ENCODE measurements around the gene CARNS1. TPM values are rescaled to one million over a fixed set of nuclear protein-coding genes. Genes with fewer than 3 reads are reported as not detected.

The CARNS1 gene
- total RNA-seq (10 to 100 TPM in 2 of 5 experiments, 1 to 10 TPM in 2, under 1 TPM in 1; 0.53 to 14.2 (median 5.1) TPM), polyA plus RNA-seq (1 to 10 TPM in 1 of 2 donors, under 1 TPM in 1; 0.97 to 1.4 TPM), total RNA-seq (22.9 reads per million, percentile 53 among the genes with 10 or more reads in this experiment)

GRCh38 chr11:67415501-67416304 lies at the start of gene CARNS1:
Gene CARNS1, plus strand, starts transcription at chr11:67415678. Its CDS starts 522 bp downstream, at chr11:67416200.
- Mint-ChIP-seq H3K36me3 (peaks cover 0 to 9% (median 0%) of the 10 kb centered on the region in 5 donors), H3K9me3 (no peaks in the 10 kb centered on the region), H3K4me3 (peak within 1 kb of the TSS; percentile 44 to 99 (median 90)), H3K27ac (peak within 1 kb of the TSS; percentile 18 to 100 (median 98)), H3K27me3 (peaks cover 0 to 25% (median 0%) of the 10 kb centered on the region in 5 donors), H3K4me1 (peaks cover 43 to 87% (median 67%) of the 10 kb centered on the region in 7 donors)
- CTCF ChIA-PET = interaction anchor here (0.6 to 6.0 kb wide), 3 partner anchors 13 to 177 kb away, joined by 3 to 67 read pairs (median 3); partner anchors contain the start of genes PPP1CA, TBC1D10C and TMEM134
- no peak for ATAC-seq
- Histone ChIP-seq H3K9me3 (ENCODE audit: control insufficient read depth in 2 of 3, low read length in 3 of 3) (no peaks in the 10 kb centered on the region), H3K27ac (ENCODE audit: low read depth, low read length) (peak within 1 kb of the TSS; percentile 77), H3K4me3 (ENCODE audit: low read length) (peak within 1 kb of the TSS; percentile 46), H3K27me3 (ENCODE audit: control insufficient read depth in 2 of 2, insufficient read depth in 2 of 2, low read length in 2 of 2) (no peaks in the 10 kb centered on the region), H3K36me3 (ENCODE audit: control insufficient read depth in 2 of 3, insufficient read depth in 3 of 3, low read length in 3 of 3) (no peaks in the 10 kb centered on the region), H3K4me1 (ENCODE audit: control insufficient read depth in 2 of 2, insufficient read depth in 2 of 2, low read length in 2 of 2) (peaks cover 81 to 84% of the 10 kb centered on the region in 2 donors)
- POLR2A ChIA-PET = interaction anchor here (1.4 to 31.8 kb wide), 6 partner anchors 18 to 92 kb away, joined by 5 to 1530 read pairs (median 132); partner anchors contain the start of genes AIP, CDK2AP2, POLD4 and PPP1CA
- DNase-seq = no peak
- intact Hi-C loops (cut with micrococcal nuclease) = no loop called here

GRCh38 chr11:67365736-67366444 lies 49.6 kb upstream of the CARNS1 start:
- CTCF ChIA-PET = no interaction called here
- no peak overlapping the region for H3K27ac ChIP-seq (ENCODE audit: low read depth, low read length)
- peak overlapping the region in 1 of 10 donors; percentile 29 for H3K4me3 Mint-ChIP-seq
- peaks cover 0 to 64% (median 8%) of the 10 kb centered on the region in 5 donors for H3K27me3 Mint-ChIP-seq
- no peaks in the 10 kb centered on the region for H3K9me3 ChIP-seq (ENCODE audit: control insufficient read depth in 2 of 3, low read length in 3 of 3)
- H3K27me3 ChIP-seq (ENCODE audit: control insufficient read depth in 2 of 2, insufficient read depth in 2 of 2, low read length in 2 of 2) = no peaks in the 10 kb centered on the region
- H3K4me3 ChIP-seq (ENCODE audit: low read length) = no peak overlapping the region
- no peaks in the 10 kb centered on the region for H3K36me3 ChIP-seq (ENCODE audit: control insufficient read depth in 2 of 3, insufficient read depth in 3 of 3, low read length in 3 of 3)
- H3K27ac Mint-ChIP-seq = peak overlapping the region in 2 of 9 donors; percentile 5 to 11
- ATAC-seq = no peak
- DNase-seq = no peak
- H3K4me1 Mint-ChIP-seq = peaks cover 20 to 54% (median 34%) of the 10 kb centered on the region in 7 donors
- H3K9me3 Mint-ChIP-seq = no peaks in the 10 kb centered on the region
- peaks cover 0 to 7% (median 0%) of the 10 kb centered on the region in 5 donors for H3K36me3 Mint-ChIP-seq
- peaks cover 11 to 42% of the 10 kb centered on the region in 2 donors for H3K4me1 ChIP-seq (ENCODE audit: control insufficient read depth in 2 of 2, insufficient read depth in 2 of 2, low read length in 2 of 2)
- POLR2A ChIA-PET = interaction anchor here (1.1 kb wide), 1 partner anchor 13 kb away, joined by 3 read pairs; no protein-coding TSS in a partner anchor
- intact Hi-C loops (cut with micrococcal nuclease) = no loop called here

GRCh38 chr11:67366546-67366945 lies 48.9 kb upstream of the CARNS1 start:
- no peaks in the 10 kb centered on the region for H3K9me3 Mint-ChIP-seq
- H3K4me3 Mint-ChIP-seq = peak overlapping the region in 1 of 10 donors; percentile 29
- ATAC-seq (no peak), DNase-seq (no peak)
- intact Hi-C loops (cut with micrococcal nuclease) = no loop called here
- Histone ChIP-seq H3K9me3 (ENCODE audit: control insufficient read depth in 2 of 3, low read length in 3 of 3) (no peaks in the 10 kb centered on the region), H3K4me1 (ENCODE audit: control insufficient read depth in 2 of 2, insufficient read depth in 2 of 2, low read length in 2 of 2) (peaks cover 11 to 49% of the 10 kb centered on the region in 2 donors), H3K27ac (ENCODE audit: low read depth, low read length) (no peak overlapping the region), H3K4me3 (ENCODE audit: low read length) (no peak overlapping the region), H3K36me3 (ENCODE audit: control insufficient read depth in 2 of 3, insufficient read depth in 3 of 3, low read length in 3 of 3) (no peaks in the 10 kb centered on the region), H3K27me3 (ENCODE audit: control insufficient read depth in 2 of 2, insufficient read depth in 2 of 2, low read length in 2 of 2) (no peaks in the 10 kb centered on the region)
- peaks cover 0 to 69% (median 5%) of the 10 kb centered on the region in 5 donors for H3K27me3 Mint-ChIP-seq
- H3K4me1 Mint-ChIP-seq = peaks cover 25 to 60% (median 35%) of the 10 kb centered on the region in 7 donors
- peaks cover 0 to 3% (median 0%) of the 10 kb centered on the region in 5 donors for H3K36me3 Mint-ChIP-seq
- POLR2A ChIA-PET = no interaction called here
- no peak overlapping the region for H3K27ac Mint-ChIP-seq
- CTCF ChIA-PET = no interaction called here

GRCh38 chr11:67366961-67367760 lies 48.3 kb upstream of the CARNS1 start:
- H3K9me3 ChIP-seq (ENCODE audit: control insufficient read depth in 2 of 3, low read length in 3 of 3) = no peaks in the 10 kb centered on the region
- Mint-ChIP-seq H3K4me1 (peaks cover 30 to 66% (median 40%) of the 10 kb centered on the region in 7 donors), H3K4me3 (no peak overlapping the region), H3K27ac (no peak overlapping the region), H3K27me3 (peaks cover 0 to 71% (median 9%) of the 10 kb centered on the region in 5 donors), H3K36me3 (peaks cover 0 to 2% (median 0%) of the 10 kb centered on the region in 5 donors), H3K9me3 (peaks cover 0 to 2% (median 0%) of the 10 kb centered on the region in 11 donors)
- H3K4me3 ChIP-seq (ENCODE audit: low read length) = no peak overlapping the region
- DNase-seq = no peak
- H3K36me3 ChIP-seq (ENCODE audit: control insufficient read depth in 2 of 3, insufficient read depth in 3 of 3, low read length in 3 of 3) = no peaks in the 10 kb centered on the region
- H3K27me3 ChIP-seq (ENCODE audit: control insufficient read depth in 2 of 2, insufficient read depth in 2 of 2, low read length in 2 of 2) = no peaks in the 10 kb centered on the region
- ATAC-seq = no peak
- intact Hi-C loops (cut with micrococcal nuclease) = no loop called here
- H3K4me1 ChIP-seq (ENCODE audit: control insufficient read depth in 2 of 2, insufficient read depth in 2 of 2, low read length in 2 of 2) = peaks cover 11 to 53% of the 10 kb centered on the region in 2 donors
- ChIA-PET POLR2A (interaction anchor here (0.6 to 16.2 kb wide), 3 partner anchors 10 to 89 kb away, joined by 3 to 272 read pairs (median 4); partner anchors contain the start of gene POLD4), CTCF (interaction anchor here (0.9 kb wide), 1 partner anchor 16 kb away, joined by 3 read pairs; no protein-coding TSS in a partner anchor)
- no peak overlapping the region for H3K27ac ChIP-seq (ENCODE audit: low read depth, low read length)

DNA sequence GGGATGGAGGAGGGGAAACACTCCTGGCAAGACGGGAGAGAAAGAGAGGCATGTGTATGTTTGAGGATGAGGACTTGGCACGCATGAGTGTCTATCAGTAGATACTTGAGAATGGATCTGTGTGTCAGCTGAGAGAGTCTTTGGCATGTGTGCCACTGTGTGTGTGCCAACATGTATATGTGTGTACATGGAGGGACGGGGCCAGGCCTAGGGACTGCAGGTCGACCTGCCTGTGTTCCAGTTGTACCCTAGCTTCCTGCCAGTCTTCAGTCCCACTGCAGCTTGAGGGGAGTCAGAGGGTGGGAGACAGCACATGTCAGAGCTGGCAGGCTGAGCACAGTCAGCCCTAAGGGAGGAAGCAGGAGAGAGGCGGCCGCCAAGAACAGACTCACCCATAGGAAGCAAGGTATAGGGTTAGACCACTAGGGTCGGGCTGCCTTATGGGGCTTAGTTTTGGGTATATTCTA lies 47.7 kb upstream of the CARNS1 start:
- Mint-ChIP-seq H3K9me3 (peaks cover 0 to 2% (median 0%) of the 10 kb centered on the region in 11 donors), H3K4me3 (no peak overlapping the region), H3K4me1 (peaks cover 28 to 65% (median 37%) of the 10 kb centered on the region in 7 donors), H3K36me3 (peaks cover 0 to 2% (median 0%) of the 10 kb centered on the region in 5 donors), H3K27me3 (peaks cover 0 to 64% (median 9%) of the 10 kb centered on the region in 5 donors), H3K27ac (no peak overlapping the region)
- no peak for ATAC-seq
- POLR2A ChIA-PET = interaction anchor here (0.6 to 16.2 kb wide), 4 partner anchors 11 to 233 kb away, joined by 3 to 272 read pairs (median 4); partner anchors contain the start of gene POLD4
- peaks cover 11 to 53% of the 10 kb centered on the region in 2 donors for H3K4me1 ChIP-seq (ENCODE audit: control insufficient read depth in 2 of 2, insufficient read depth in 2 of 2, low read length in 2 of 2)
- no peak overlapping the region for H3K27ac ChIP-seq (ENCODE audit: low read depth, low read length)
- H3K27me3 ChIP-seq (ENCODE audit: control insufficient read depth in 2 of 2, insufficient read depth in 2 of 2, low read length in 2 of 2) = no peaks in the 10 kb centered on the region
- H3K4me3 ChIP-seq (ENCODE audit: low read length) = no peak overlapping the region
- CTCF ChIA-PET = interaction anchor here (0.9 kb wide), 1 partner anchor 17 kb away, joined by 3 read pairs; no protein-coding TSS in a partner anchor
- no peak for DNase-seq
- intact Hi-C loops (cut with micrococcal nuclease) = no loop called here
- H3K9me3 ChIP-seq (ENCODE audit: control insufficient read depth in 2 of 3, low read length in 3 of 3) = no peaks in the 10 kb centered on the region
- H3K36me3 ChIP-seq (ENCODE audit: control insufficient read depth in 2 of 3, insufficient read depth in 3 of 3, low read length in 3 of 3) = no peaks in the 10 kb centered on the region

Measured in naive thymus-derived CD4-positive, alpha-beta T cell (primary cell).